CD4-positive, alpha-beta T cell (primary cell): ENCODE measurements around the gene ABCC5. TPM values are rescaled to one million over a fixed set of nuclear protein-coding genes. Genes with fewer than 3 reads are reported as not detected.

Experiments used
- ATAC-seq: fragments of 200-7000 bp; cut with Tn5 transposase; one replicate; pipeline ENCODE4 v1.10.0; 2022; ENCODE audit warnings: mild to moderate bottlenecking; ENCODE audit not compliant: poor library complexity
- CTCF ChIA-PET: fragments of 350-600 bp; sonication (Branson Sonifier 250); formaldehyde crosslinking; loops from one replicate; lab custom pipeline; 2021; ENCODE audit warnings: antibody characterized with exemption, inconsistent platforms; lab: Charles Lee
- POLR2A ChIA-PET: fragments of 350-600 bp; sonication (Branson Sonifier 250); formaldehyde crosslinking; loops from one replicate; lab custom pipeline; 2021; ENCODE audit warnings: antibody characterized with exemption, inconsistent platforms; lab: Charles Lee
- DNase-seq, 14 experiments: peaks; one replicate each; pipeline ENCODE4 v3.0.0-alpha.2; 2013 to 2020; ENCODE audit warnings: mixed read lengths in 2 of 14
- H3K27ac ChIP-seq, 2 donors: one replicate each; pipeline versions ENCODE4 v1.5.1 to v1.7.0; 2013; ENCODE audit warnings: low read length in 2 of 2, low read depth in 1 of 2, mild to moderate bottlenecking in 1 of 2
- H3K27me3 ChIP-seq, 2 experiments: 1 replicate in 1 of 2; 2 replicates in 1 of 2; pipeline versions ENCODE4 v1.6.1 to v1.7.0; 2013; ENCODE audit warnings: low read length in 2 of 2, control low read depth in 1 of 2, mild to moderate bottlenecking in 1 of 2, moderate library complexity in 1 of 2; ENCODE audit not compliant: insufficient read depth in 2 of 2, control insufficient read depth in 1 of 2
- H3K36me3 ChIP-seq: one replicate; pipeline ENCODE4 v1.6.1; 2013; ENCODE audit warnings: low read length, control low read depth; ENCODE audit not compliant: insufficient read depth
- H3K4me1 ChIP-seq: one replicate; pipeline ENCODE4 v1.6.1; 2013; ENCODE audit warnings: low read length, control low read depth; ENCODE audit not compliant: insufficient read depth
- H3K4me3 ChIP-seq: one replicate; pipeline ENCODE4 v1.5.1; 2013; ENCODE audit warnings: mild to moderate bottlenecking, low read length, moderate library complexity
- H3K9me3 ChIP-seq, 2 experiments: 1 replicate in 1 of 2; 2 replicates in 1 of 2; pipeline versions ENCODE4 v1.6.1 to v1.7.0; 2013; ENCODE audit warnings: low read length in 2 of 2, mild to moderate bottlenecking in 2 of 2, control low read depth in 1 of 2, moderate library complexity in 1 of 2; ENCODE audit not compliant: control insufficient read depth in 1 of 2, insufficient read depth in 1 of 2
- H3K27ac Mint-ChIP-seq: one replicate; pipeline ENCODE4 v1.8.0; 2020; ENCODE audit warnings: mixed read lengths
- H3K27me3 Mint-ChIP-seq: one replicate; pipeline ENCODE4 v1.8.0; 2021; ENCODE audit warnings: mixed read lengths
- H3K36me3 Mint-ChIP-seq: one replicate; pipeline ENCODE4 v1.8.0; 2021; ENCODE audit warnings: low read depth, mixed read lengths
- H3K4me1 Mint-ChIP-seq: one replicate; pipeline ENCODE4 v1.8.0; 2021; ENCODE audit warnings: low read depth, mixed read lengths
- H3K4me3 Mint-ChIP-seq: one replicate; pipeline ENCODE4 v1.8.0; 2020; ENCODE audit warnings: mild to moderate bottlenecking, mixed read lengths
- H3K9me3 Mint-ChIP-seq: one replicate; pipeline ENCODE4 v1.8.0; 2020; ENCODE audit warnings: mixed read lengths
- intact Hi-C, 2 experiments: fragments of 100-400 bp; cut with DNase I in 1 of 2; cut with micrococcal nuclease in 1 of 2; formaldehyde crosslinking; loops; one replicate each; pipeline versions ENCODE4 v1.15.1 to v1.9.0; 2023 to 2025; cut with DNase I, micrococcal nuclease
- total RNA-seq, 174 experiments: library from RNA in 2 of 174; stranded (reverse) in 2 of 174; gene quantifications; one replicate each; pipeline ENCODE4 v1.2.3 and lab custom pipeline; 2021 to 2026
- TF ChIP-seq, protein P1 (sequence below): fragments of 200-600 bp; IDR thresholded peaks from one replicate; pipeline ENCODE4 v1.8.0; 2022; ENCODE audit warnings: antibody characterized with exemption, mild to moderate bottlenecking

Gene ABCC5
- total RNA-seq, 2 experiments from 2014 or later: 10.8 to 11.4 TPM

DNA sequence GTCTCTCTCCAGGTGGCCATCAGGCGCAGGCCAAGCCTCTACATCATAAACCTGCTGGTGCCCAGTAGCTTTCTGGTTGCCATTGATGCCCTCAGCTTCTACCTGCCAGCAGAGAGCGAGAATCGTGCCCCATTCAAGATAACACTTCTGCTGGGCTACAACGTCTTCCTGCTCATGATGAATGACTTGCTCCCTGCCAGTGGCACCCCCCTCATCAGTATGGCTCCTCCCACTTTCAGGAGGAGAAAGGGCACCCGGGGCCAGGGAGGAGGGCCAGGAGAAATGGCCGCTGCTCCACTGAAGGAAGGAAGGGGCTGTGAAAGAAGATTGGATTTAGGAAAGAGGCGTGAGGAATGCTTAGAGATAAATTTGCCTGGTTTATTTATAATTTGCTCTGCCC is 41.7 kb upstream of the ABCC5 start:
- ATAC-seq (no peak), DNase-seq (no peak)
- POLR2A ChIA-PET: no interaction called here
- Mint-ChIP-seq H3K9me3 (no peaks in the 10 kb centered on the region), H3K36me3 (no peaks in the 10 kb centered on the region), H3K4me3 (no peak overlapping the region), H3K27me3 (peaks cover 4% of the 10 kb centered on the region), H3K27ac (no peak overlapping the region), H3K4me1 (no peaks in the 10 kb centered on the region)
- H3K27ac ChIP-seq: no peak overlapping the region
- CTCF ChIA-PET: no interaction called here
- no peaks in the 10 kb centered on the region for H3K9me3 ChIP-seq
- no peaks in the 10 kb centered on the region for H3K36me3 ChIP-seq
- no peaks in the 10 kb centered on the region for H3K27me3 ChIP-seq
- intact Hi-C loops: no loop called here
- TF ChIP-seq, protein P1, sequence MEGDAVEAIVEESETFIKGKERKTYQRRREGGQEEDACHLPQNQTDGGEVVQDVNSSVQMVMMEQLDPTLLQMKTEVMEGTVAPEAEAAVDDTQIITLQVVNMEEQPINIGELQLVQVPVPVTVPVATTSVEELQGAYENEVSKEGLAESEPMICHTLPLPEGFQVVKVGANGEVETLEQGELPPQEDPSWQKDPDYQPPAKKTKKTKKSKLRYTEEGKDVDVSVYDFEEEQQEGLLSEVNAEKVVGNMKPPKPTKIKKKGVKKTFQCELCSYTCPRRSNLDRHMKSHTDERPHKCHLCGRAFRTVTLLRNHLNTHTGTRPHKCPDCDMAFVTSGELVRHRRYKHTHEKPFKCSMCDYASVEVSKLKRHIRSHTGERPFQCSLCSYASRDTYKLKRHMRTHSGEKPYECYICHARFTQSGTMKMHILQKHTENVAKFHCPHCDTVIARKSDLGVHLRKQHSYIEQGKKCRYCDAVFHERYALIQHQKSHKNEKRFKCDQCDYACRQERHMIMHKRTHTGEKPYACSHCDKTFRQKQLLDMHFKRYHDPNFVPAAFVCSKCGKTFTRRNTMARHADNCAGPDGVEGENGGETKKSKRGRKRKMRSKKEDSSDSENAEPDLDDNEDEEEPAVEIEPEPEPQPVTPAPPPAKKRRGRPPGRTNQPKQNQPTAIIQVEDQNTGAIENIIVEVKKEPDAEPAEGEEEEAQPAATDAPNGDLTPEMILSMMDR: no peak
- no peaks in the 10 kb centered on the region for H3K4me1 ChIP-seq
- H3K4me3 ChIP-seq: no peak overlapping the region

GRCh38 chr3:184058029-184058428 is 40.3 kb upstream of the ABCC5 start:
- no peak overlapping the region for H3K4me3 Mint-ChIP-seq
- ChIA-PET POLR2A (no interaction called here), CTCF (no interaction called here)
- H3K27me3 Mint-ChIP-seq: peaks cover 8% of the 10 kb centered on the region
- Histone ChIP-seq H3K4me1 (no peaks in the 10 kb centered on the region), H3K9me3 (no peaks in the 10 kb centered on the region), H3K4me3 (no peak overlapping the region), H3K27ac (no peak overlapping the region), H3K27me3 (no peaks in the 10 kb centered on the region), H3K36me3 (no peaks in the 10 kb centered on the region)
- no peak for DNase-seq
- ATAC-seq: no peak
- TF ChIP-seq, protein P1: no peak
- H3K27ac Mint-ChIP-seq: no peak overlapping the region
- H3K4me1 Mint-ChIP-seq: no peaks in the 10 kb centered on the region
- intact Hi-C loops: no loop called here
- no peaks in the 10 kb centered on the region for H3K36me3 Mint-ChIP-seq
- H3K9me3 Mint-ChIP-seq: no peaks in the 10 kb centered on the region

GRCh38 chr3:184052767-184053166 is 35.1 kb upstream of the ABCC5 start, which contains the start of gene HTR3C:
Gene HTR3C, plus strand, starts transcription at chr3:184053047. Its CDS starts 34 bp downstream, at chr3:184053081.
- no peak within 1 kb of the TSS for H3K4me3 ChIP-seq
- H3K4me1 ChIP-seq: no peaks in the 10 kb centered on the region
- ChIA-PET CTCF (no interaction called here), POLR2A (no interaction called here)
- TF ChIP-seq, protein P1: no peak
- Mint-ChIP-seq H3K9me3 (no peaks in the 10 kb centered on the region), H3K4me1 (no peaks in the 10 kb centered on the region), H3K36me3 (no peaks in the 10 kb centered on the region), H3K27ac (no peak within 1 kb of the TSS), H3K4me3 (no peak within 1 kb of the TSS), H3K27me3 (peaks cover 16% of the 10 kb centered on the region)
- DNase-seq (no peak), ATAC-seq (no peak)
- no peaks in the 10 kb centered on the region for H3K27me3 ChIP-seq
- H3K27ac ChIP-seq: no peak within 1 kb of the TSS
- no peaks in the 10 kb centered on the region for H3K36me3 ChIP-seq
- intact Hi-C loops: no loop called here
- no peaks in the 10 kb centered on the region for H3K9me3 ChIP-seq
